ENCODE results near the gene RNF6.

RNF6 gene

DNA sequence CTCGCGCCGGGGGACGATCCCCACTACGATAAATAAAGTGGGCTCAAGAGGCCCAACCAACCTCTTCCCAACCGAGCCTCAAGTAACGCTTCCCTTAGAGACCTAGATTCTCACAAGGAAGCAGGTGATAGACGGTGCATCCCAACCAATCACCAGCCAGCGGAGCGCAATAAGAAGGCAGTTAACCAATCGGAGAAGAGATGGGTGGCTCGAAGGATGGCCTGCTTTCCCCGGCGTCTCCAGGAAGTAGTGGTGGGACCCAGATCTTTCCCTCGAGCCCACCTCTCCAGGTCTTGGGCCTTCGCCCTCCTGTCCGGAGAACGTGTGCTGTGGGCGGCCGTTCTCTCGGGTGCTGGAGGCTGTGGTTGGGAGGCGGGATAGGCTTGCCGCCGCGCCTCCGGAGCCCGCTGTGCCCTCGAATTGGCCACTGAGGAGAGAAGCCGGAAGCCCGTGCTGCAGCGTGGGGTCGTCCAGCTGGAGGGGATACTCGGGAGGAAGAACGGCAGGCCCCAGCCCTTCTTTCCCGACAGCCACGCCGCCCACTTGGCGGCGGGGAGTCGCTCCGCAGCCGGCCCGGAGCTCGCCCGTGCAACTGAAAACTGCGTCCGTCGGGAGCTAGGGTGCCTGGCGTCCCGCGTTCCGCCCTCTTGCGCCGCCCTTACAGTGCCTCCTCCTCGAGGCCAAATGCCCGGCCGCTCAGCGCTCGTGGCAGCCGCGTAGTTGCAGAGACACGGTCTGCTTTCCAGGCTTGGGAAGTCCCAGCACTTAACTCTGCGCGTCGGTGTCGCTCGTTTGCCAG, at the start of gene RNF6:
Gene RNF6 (minus strand): TSS at position 594 of the 799 bp plus-strand sequence. CDS start 2,665 bp downstream, outside the sequence.
- no peak for TF ChIP-seq Cebpa-rat (IDR thresholded peaks at IDR 0.05)
- H3K27me3 ChIP-seq = no peaks in the 10 kb centered on the region
- H3K27ac ChIP-seq = peak within 1 kb of the TSS; percentile 94 to 99 (median 97)
- H3K9me3 ChIP-seq (replicated peaks in 1 of 11) = no peaks in the 10 kb centered on the region
- peak within 1 kb of the TSS; percentile 92 to 99 (median 97) for H3K9ac ChIP-seq
- H3K4me3 ChIP-seq = peak within 1 kb of the TSS; percentile 76 to 87 (median 82)
- peaks cover 0 to 23% (median 11%) of the 10 kb centered on the region in 11 experiments; a peak in 7 of 22 replicates for H4K20me1 ChIP-seq
- peaks cover 23 to 29% (median 25%) of the 10 kb centered on the region in 10 experiments for H3K4me1 ChIP-seq
- H3K36me3 ChIP-seq = peaks cover 33 to 39% (median 36%) of the 10 kb centered on the region in 11 experiments
- peak within 1 kb of the TSS; percentile 82 to 98 (median 88) for H3K4me2 ChIP-seq

DNA sequence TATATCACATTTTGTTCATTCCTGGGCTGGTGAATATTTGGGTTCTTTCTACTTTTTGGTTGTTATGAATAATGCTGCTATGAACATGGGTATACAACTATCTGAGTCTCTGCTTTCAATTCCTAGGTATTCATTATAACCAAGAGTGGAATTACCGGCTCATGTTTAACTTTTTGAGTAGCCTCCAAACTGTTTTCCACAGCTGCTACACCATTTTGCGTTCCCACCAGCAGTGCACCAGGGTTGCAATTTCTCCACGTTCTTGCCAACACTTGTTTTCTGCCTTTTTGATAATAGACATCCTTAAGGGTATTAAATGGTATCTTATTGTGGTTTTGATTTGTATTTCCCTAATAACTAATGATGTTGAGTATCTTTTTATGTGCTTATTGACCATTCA, 48.6 kb upstream of the RNF6 start:
- Histone ChIP-seq H3K4me3 (no peak overlapping the region), H3K4me1 (no peaks in the 10 kb centered on the region), H3K27me3 (no peaks in the 10 kb centered on the region), H4K20me1 (peaks cover 10 to 82% (median 50%) of the 10 kb centered on the region in 11 experiments; a peak in 17 of 22 replicates), H3K36me3 (peaks cover 0 to 3% (median 0%) of the 10 kb centered on the region in 11 experiments; a peak in 1 of 22 replicates), H3K4me2 (no peak overlapping the region), H3K9me3 (replicated peaks in 1 of 11) (peaks cover 0 to 7% (median 0%) of the 10 kb centered on the region in 11 experiments; a peak in 2 of 22 replicates), H3K27ac (no peak overlapping the region), H3K9ac (no peak overlapping the region)
- no peak for TF ChIP-seq Cebpa-rat (IDR thresholded peaks at IDR 0.05)

DNA sequence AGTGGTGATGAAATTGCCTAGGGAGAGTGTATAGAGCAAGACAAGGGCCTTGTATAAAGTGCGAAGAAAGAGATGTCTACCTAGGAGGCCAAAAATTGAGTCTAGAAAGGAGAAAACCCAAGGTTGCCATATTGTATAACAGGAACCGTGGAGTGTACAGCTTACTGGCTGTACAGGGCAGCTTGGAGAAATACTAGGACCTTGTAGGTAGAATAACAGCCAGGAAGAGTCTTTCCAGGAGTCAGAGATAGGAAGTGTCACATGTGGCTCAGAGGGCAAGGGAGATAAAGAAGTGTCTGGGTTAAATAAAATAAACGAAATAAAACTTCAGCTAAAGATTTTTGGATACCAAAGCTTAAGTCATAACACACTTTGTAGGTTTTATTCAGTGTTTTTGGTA, 44.2 kb upstream of the RNF6 start:
- Histone ChIP-seq H3K27me3 (no peaks in the 10 kb centered on the region), H3K27ac (no peak overlapping the region), H3K9ac (no peak overlapping the region), H4K20me1 (peaks cover 17 to 77% (median 66%) of the 10 kb centered on the region in 11 experiments; a peak in 17 of 22 replicates), H3K9me3 (replicated peaks in 1 of 11) (peaks cover 10 to 28% (median 20%) of the 10 kb centered on the region in 11 experiments; a peak in 20 of 22 replicates), H3K36me3 (peaks cover 0 to 9% (median 0%) of the 10 kb centered on the region in 11 experiments; a peak in 2 of 22 replicates), H3K4me1 (no peaks in the 10 kb centered on the region), H3K4me3 (no peak overlapping the region), H3K4me2 (no peak overlapping the region)
- TF ChIP-seq Cebpa-rat (IDR thresholded peaks at IDR 0.05) = no peak

DNA sequence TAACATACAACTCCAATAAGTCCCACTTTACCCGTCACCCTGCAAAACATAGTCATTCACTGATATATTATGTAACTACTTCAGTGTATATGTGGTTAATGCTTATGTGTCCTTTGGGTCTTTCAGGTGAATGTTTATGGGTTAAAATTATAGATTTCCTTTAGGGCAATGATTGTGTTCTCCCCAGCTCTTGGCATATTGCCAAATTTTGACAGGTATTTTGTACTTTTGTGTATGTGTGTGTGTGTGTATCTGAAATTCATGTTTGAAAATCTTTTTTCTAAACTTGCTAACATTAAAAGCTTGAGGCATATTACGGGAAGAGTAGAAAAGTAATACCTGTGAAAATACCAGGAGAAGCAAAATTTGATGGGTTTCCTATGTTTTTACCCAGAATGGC, 40.0 kb upstream of the RNF6 start:
- no peak for TF ChIP-seq Cebpa-rat (IDR thresholded peaks at IDR 0.05)
- no peak overlapping the region for H3K27ac ChIP-seq
- peaks cover 0 to 6% (median 0%) of the 10 kb centered on the region in 10 experiments; a peak in 4 of 20 replicates for H3K4me1 ChIP-seq
- peaks cover 10 to 28% (median 18%) of the 10 kb centered on the region in 11 experiments; a peak in 19 of 22 replicates for H3K9me3 ChIP-seq (replicated peaks in 1 of 11)
- no peaks in the 10 kb centered on the region for H3K27me3 ChIP-seq
- peaks cover 0 to 9% (median 0%) of the 10 kb centered on the region in 11 experiments; a peak in 2 of 22 replicates for H3K36me3 ChIP-seq
- H4K20me1 ChIP-seq = peaks cover 16 to 83% (median 75%) of the 10 kb centered on the region in 11 experiments; a peak in 18 of 22 replicates
- no peak overlapping the region for H3K4me3 ChIP-seq
- no peak overlapping the region for H3K4me2 ChIP-seq
- no peak overlapping the region for H3K9ac ChIP-seq

DNA sequence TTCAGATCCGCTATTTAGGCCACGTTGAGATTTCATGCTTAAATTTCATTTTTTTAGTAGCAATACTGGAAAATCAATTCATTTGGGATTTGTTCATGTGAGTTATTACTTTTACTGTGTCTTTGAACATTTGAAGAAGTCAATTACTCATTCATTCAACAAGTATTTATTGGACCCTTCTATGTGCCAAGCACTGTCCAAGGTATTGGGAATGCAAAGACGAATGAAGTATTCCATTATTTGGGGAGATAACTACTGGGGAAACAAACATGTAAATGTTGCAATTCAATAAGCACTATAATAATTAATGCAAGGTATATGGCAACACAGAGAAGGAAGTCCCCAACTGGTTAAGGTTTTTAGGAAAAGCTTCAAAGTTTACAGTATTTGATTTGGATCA, 37.5 kb upstream of the RNF6 start:
- H3K4me3 ChIP-seq = no peak overlapping the region
- no peak overlapping the region for H3K27ac ChIP-seq
- no peak for TF ChIP-seq Cebpa-rat (IDR thresholded peaks at IDR 0.05)
- no peak overlapping the region for H3K9ac ChIP-seq
- H3K4me2 ChIP-seq = no peak overlapping the region
- peaks cover 0 to 9% (median 0%) of the 10 kb centered on the region in 11 experiments; a peak in 2 of 22 replicates for H3K36me3 ChIP-seq
- H3K27me3 ChIP-seq = no peaks in the 10 kb centered on the region
- peaks cover 5 to 27% (median 17%) of the 10 kb centered on the region in 10 experiments; a peak in 19 of 20 replicates for H3K4me1 ChIP-seq
- H3K9me3 ChIP-seq (replicated peaks in 1 of 11) = peaks cover 9 to 26% (median 18%) of the 10 kb centered on the region in 11 experiments; a peak in 19 of 22 replicates
- H4K20me1 ChIP-seq = peaks cover 11 to 84% (median 75%) of the 10 kb centered on the region in 11 experiments; a peak in 18 of 22 replicates

DNA sequence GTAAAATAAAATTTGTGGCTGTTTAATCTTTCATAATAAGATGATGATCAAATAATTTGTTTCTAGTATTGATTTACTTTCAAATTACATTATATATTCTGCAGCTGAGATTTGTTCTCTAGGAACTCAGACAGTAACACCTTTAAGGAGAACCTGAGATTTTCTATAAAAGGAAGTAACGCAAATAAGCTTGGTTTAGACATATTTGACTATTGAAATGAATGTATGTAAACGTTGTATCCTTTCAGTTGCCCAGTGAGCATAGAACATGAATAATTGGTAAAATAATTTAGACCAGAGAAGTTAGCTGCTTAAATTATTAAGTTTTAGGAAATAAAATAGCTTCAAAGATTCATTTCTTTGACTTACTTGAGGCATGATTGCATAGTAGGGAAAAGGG, 34.9 kb upstream of the RNF6 start:
- peaks cover 0 to 3% (median 0%) of the 10 kb centered on the region in 11 experiments; a peak in 2 of 22 replicates for H3K9me3 ChIP-seq (replicated peaks in 1 of 11)
- no peaks in the 10 kb centered on the region for H3K36me3 ChIP-seq
- peak overlapping the region in 5 of 11 experiments; percentile 17 to 96 (median 93); a peak in 8 of 22 replicates for H3K4me2 ChIP-seq
- H3K27me3 ChIP-seq = no peaks in the 10 kb centered on the region
- H3K9ac ChIP-seq = no peak overlapping the region
- H3K4me1 ChIP-seq = peaks cover 9 to 27% (median 19%) of the 10 kb centered on the region in 10 experiments; a peak in 19 of 20 replicates
- H3K4me3 ChIP-seq = no peak overlapping the region
- no peak for TF ChIP-seq Cebpa-rat (IDR thresholded peaks at IDR 0.05)
- H3K27ac ChIP-seq = no peak overlapping the region
- peaks cover 9 to 75% (median 71%) of the 10 kb centered on the region in 11 experiments; a peak in 18 of 22 replicates for H4K20me1 ChIP-seq

DNA sequence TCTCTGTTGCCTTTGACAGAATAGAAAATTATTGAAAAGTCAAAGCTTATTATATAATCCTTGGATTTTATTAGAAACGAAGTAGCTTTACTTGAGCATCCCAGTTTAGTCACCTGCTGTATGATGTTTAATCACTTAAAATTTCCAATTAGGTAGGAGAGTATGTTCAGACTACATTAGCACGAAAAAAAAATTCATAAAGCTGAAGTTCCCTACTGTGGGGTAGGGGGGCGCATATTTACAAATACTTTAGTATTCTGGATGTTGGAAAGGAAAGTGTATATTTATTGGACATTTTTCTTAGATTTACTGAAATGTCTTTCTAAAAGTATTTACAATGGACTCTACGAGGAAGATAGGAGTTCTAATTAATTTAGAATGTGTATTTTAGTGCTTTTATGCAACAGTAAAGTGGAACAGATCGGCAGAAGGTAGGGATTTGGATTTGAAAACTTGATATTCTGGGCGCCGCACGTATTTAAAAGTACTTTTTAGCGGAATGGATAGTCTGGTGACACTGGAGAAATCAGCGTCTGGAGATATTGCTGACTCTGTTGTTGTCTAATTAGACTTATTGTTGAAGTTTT, 33.7 kb upstream of the RNF6 start:
- no peaks in the 10 kb centered on the region for H3K36me3 ChIP-seq
- peaks cover 9 to 62% (median 58%) of the 10 kb centered on the region in 11 experiments; a peak in 18 of 22 replicates for H4K20me1 ChIP-seq
- H3K27me3 ChIP-seq = no peaks in the 10 kb centered on the region
- peak overlapping the region; percentile 68 to 92 (median 89) for H3K4me3 ChIP-seq
- H3K9me3 ChIP-seq (replicated peaks in 1 of 11) = no peaks in the 10 kb centered on the region
- peak overlapping the region; percentile 75 to 96 (median 90) for H3K4me2 ChIP-seq
- TF ChIP-seq Cebpa-rat (IDR thresholded peaks at IDR 0.05) = no peak
- peaks cover 9 to 27% (median 19%) of the 10 kb centered on the region in 10 experiments; a peak in 19 of 20 replicates for H3K4me1 ChIP-seq
- peak overlapping the region; percentile 85 to 96 (median 90); a peak in 19 of 22 replicates for H3K9ac ChIP-seq
- peak overlapping the region in 5 of 11 experiments; percentile 89 to 97 (median 95); a peak in 4 of 22 replicates for H3K27ac ChIP-seq

DNA sequence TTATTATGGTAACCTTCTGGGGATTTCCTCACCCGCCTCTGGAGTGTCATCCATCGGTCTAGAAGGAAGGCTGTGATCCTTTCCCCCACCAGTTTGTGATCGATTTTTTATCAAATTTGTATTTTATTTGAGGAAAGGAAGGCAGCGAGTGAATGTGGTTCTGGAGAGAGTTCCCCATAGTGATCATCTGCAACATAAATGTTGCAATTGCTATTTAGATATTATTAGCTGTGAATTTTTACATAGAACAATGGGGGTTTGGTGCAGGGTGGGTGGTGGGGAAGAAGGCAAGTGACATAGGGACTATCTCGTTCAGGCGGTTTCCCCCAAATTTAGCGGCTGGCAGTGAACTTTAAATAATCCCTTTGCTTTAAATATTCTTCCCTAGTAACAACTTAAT, 33.0 kb upstream of the RNF6 start:
- TF ChIP-seq Cebpa-rat (IDR thresholded peaks at IDR 0.05) = no peak
- H3K4me2 ChIP-seq = peak overlapping the region; percentile 75 to 96 (median 90)
- peak overlapping the region; percentile 85 to 96 (median 90) for H3K9ac ChIP-seq
- H3K4me1 ChIP-seq = peaks cover 9 to 27% (median 19%) of the 10 kb centered on the region in 10 experiments; a peak in 19 of 20 replicates
- H4K20me1 ChIP-seq = peaks cover 6 to 56% (median 52%) of the 10 kb centered on the region in 11 experiments; a peak in 18 of 22 replicates
- no peaks in the 10 kb centered on the region for H3K36me3 ChIP-seq
- H3K27me3 ChIP-seq = no peaks in the 10 kb centered on the region
- H3K9me3 ChIP-seq (replicated peaks in 1 of 11) = no peaks in the 10 kb centered on the region
- peak overlapping the region; percentile 89 to 97 (median 95) for H3K27ac ChIP-seq
- H3K4me3 ChIP-seq = peak overlapping the region; percentile 68 to 92 (median 89)
